ENCODE data around the gene ADGRD1.

ADGRD1 gene

GRCh38 chr12:131162113-131162512 is 208.4 kb downstream of the ADGRD1 start:
- TF ChIP-seq TAF1 (IDR thresholded peaks at IDR 0.05; ENCODE audit: low read depth) = no peak
- TF ChIP-seq RAD21 (IDR thresholded peaks at IDR 0.05; ENCODE audit: low read depth) = no peak
- TF ChIP-seq USF1 (IDR thresholded peaks at IDR 0.05) = no peak
- no peak for TF ChIP-seq EP300 (IDR thresholded peaks at IDR 0.05; ENCODE audit: borderline replicate concordance)
- no peak for TF ChIP-seq EGR1 (IDR thresholded peaks at IDR 0.05)
- no peak for TF ChIP-seq MAX (IDR thresholded peaks at IDR 0.05)
- TF ChIP-seq NFIC (IDR thresholded peaks at IDR 0.05) = no peak

GRCh38 chr12:131163189-131163738 is 209.6 kb downstream of the ADGRD1 start:
- TF ChIP-seq ZBTB7A (IDR thresholded peaks at IDR 0.05; ENCODE audit: low read depth) = no peak
- TF ChIP-seq NFIC (IDR thresholded peaks at IDR 0.05) = no peak
- TF ChIP-seq FOXM1 (IDR thresholded peaks at IDR 0.05; ENCODE audit: borderline replicate concordance, low read depth) = no peak
- no peak for TF ChIP-seq YY1 (IDR thresholded peaks at IDR 0.05; ENCODE audit: low read depth)
- no peak for TF ChIP-seq USF1 (IDR thresholded peaks at IDR 0.05)
- TF ChIP-seq TAF1 (IDR thresholded peaks at IDR 0.05; ENCODE audit: low read depth) = no peak
- TF ChIP-seq CEBPB (IDR thresholded peaks at IDR 0.05) = no peak

GRCh38 chr12:131164096-131164872 is 210.6 kb downstream of the ADGRD1 start:
- TF ChIP-seq FOXM1 (IDR thresholded peaks at IDR 0.05; ENCODE audit: borderline replicate concordance, low read depth) (no peak), USF1 (IDR thresholded peaks at IDR 0.05) (peak; percentile 24), NFIC (IDR thresholded peaks at IDR 0.05) (no peak), REST (IDR thresholded peaks at IDR 0.05; ENCODE audit: low read depth) (no peak), ZBTB7A (IDR thresholded peaks at IDR 0.05; ENCODE audit: low read depth) (no peak)

GRCh38 chr12:131166717-131167116 is 213.0 kb downstream of the ADGRD1 start:
- no peak for TF ChIP-seq CREB1 (IDR thresholded peaks at IDR 0.05; ENCODE audit: low read depth)
- TF ChIP-seq ZBTB7A (IDR thresholded peaks at IDR 0.05; ENCODE audit: low read depth) = no peak
- TF ChIP-seq NFIC (IDR thresholded peaks at IDR 0.05) = no peak
- no peak for TF ChIP-seq TEAD4 (IDR thresholded peaks at IDR 0.05)
- no peak for TF ChIP-seq EGR1 (IDR thresholded peaks at IDR 0.05)
- TF ChIP-seq CEBPB (IDR thresholded peaks at IDR 0.05) = no peak
- no peak for TF ChIP-seq TCF12 (IDR thresholded peaks at IDR 0.05; ENCODE audit: low read depth)
- no peak for TF ChIP-seq EP300 (IDR thresholded peaks at IDR 0.05; ENCODE audit: borderline replicate concordance)
- no peak for TF ChIP-seq TAF1 (IDR thresholded peaks at IDR 0.05; ENCODE audit: low read depth)
- no peak for TF ChIP-seq YY1 (IDR thresholded peaks at IDR 0.05; ENCODE audit: low read depth)
- no peak for TF ChIP-seq REST (IDR thresholded peaks at IDR 0.05; ENCODE audit: low read depth)
- no peak for TF ChIP-seq USF1 (IDR thresholded peaks at IDR 0.05)
- no peak for TF ChIP-seq RAD21 (IDR thresholded peaks at IDR 0.05; ENCODE audit: low read depth)
- no peak for TF ChIP-seq FOXM1 (IDR thresholded peaks at IDR 0.05; ENCODE audit: borderline replicate concordance, low read depth)

- TF ChIP-seq NFIC (IDR thresholded peaks at IDR 0.05) = no peak
- TF ChIP-seq MAX (IDR thresholded peaks at IDR 0.05) = no peak
- TF ChIP-seq ZBTB7A (IDR thresholded peaks at IDR 0.05; ENCODE audit: low read depth) = no peak
- no peak for TF ChIP-seq RAD21 (IDR thresholded peaks at IDR 0.05; ENCODE audit: low read depth)
- no peak for TF ChIP-seq TEAD4 (IDR thresholded peaks at IDR 0.05)
- no peak for TF ChIP-seq REST (IDR thresholded peaks at IDR 0.05; ENCODE audit: low read depth)
- TF ChIP-seq YY1 (IDR thresholded peaks at IDR 0.05; ENCODE audit: low read depth) = no peak
- TF ChIP-seq FOXM1 (IDR thresholded peaks at IDR 0.05; ENCODE audit: borderline replicate concordance, low read depth) = no peak
- TF ChIP-seq CREB1 (IDR thresholded peaks at IDR 0.05; ENCODE audit: low read depth) = no peak
- no peak for TF ChIP-seq TCF12 (IDR thresholded peaks at IDR 0.05; ENCODE audit: low read depth)
- TF ChIP-seq EGR1 (IDR thresholded peaks at IDR 0.05) = no peak
- TF ChIP-seq USF1 (IDR thresholded peaks at IDR 0.05) = no peak
- no peak for TF ChIP-seq CEBPB (IDR thresholded peaks at IDR 0.05)
- TF ChIP-seq EP300 (IDR thresholded peaks at IDR 0.05; ENCODE audit: borderline replicate concordance) = no peak
Measured at GRCh38 chr12:131167334-131167733, 213.6 kb downstream of the ADGRD1 start.
